Sigmoid colon (tissue), 7 donors: ENCODE data around the gene DNAJC5. TPM values are rescaled to one million over a fixed set of nuclear protein-coding genes. Genes with fewer than 3 reads are reported as not detected.
A peak's percentile ranks its signal among the peaks of the same experiment; 100 is the strongest.

Experiments
- DNase-seq: peaks from one replicate; pipeline ENCODE4 v3.0.0-alpha.2; 2019
- H3K27ac ChIP-seq, 4 donors: fragments of 200-600 bp; sonication (generic); one replicate each; pipeline ENCODE4 v1.5.1; 2016 to 2019; ENCODE audit warnings: mild to moderate bottlenecking in 1 of 4
- H3K27me3 ChIP-seq, 3 donors: fragments of 200-600 bp; sonication (generic); one replicate each; pipeline ENCODE4 v1.5.1; 2019; ENCODE audit warnings: mild to moderate bottlenecking in 1 of 3
- H3K36me3 ChIP-seq, 4 donors: fragments of 200-600 bp; sonication (generic); one replicate each; pipeline ENCODE4 v1.5.1; 2016 to 2019
- H3K4me1 ChIP-seq, 4 donors: fragments of 200-600 bp; sonication (generic); one replicate each; pipeline ENCODE4 v1.5.1; 2017 to 2019
- H3K4me3 ChIP-seq, 4 donors: fragments of 200-600 bp; sonication (generic); one replicate each; pipeline ENCODE4 v1.5.1; 2017 to 2019; ENCODE audit warnings: mild to moderate bottlenecking in 2 of 4, moderate library complexity in 1 of 4
- H3K9me3 ChIP-seq, 4 donors: fragments of 200-600 bp in 3 of 4; sonication (generic) in 3 of 4; one replicate each; pipeline versions ENCODE4 v1.5.1 to v1.6.1; 2013 to 2019
- EP300 ChIP-seq, 4 donors: sonication (generic); formaldehyde crosslinking; IDR thresholded peaks; one replicate each; pipeline ENCODE4 v1.6.1; 2017; ENCODE audit warnings: antibody characterized with exemption in 4 of 4
- POLR2A ChIP-seq, 2 donors: fragments of 450-650 bp; IDR thresholded peaks; one replicate each; pipeline ENCODE4 v1.6.1; 2016; ENCODE audit warnings: antibody characterized with exemption in 2 of 2, mild to moderate bottlenecking in 2 of 2, moderate library complexity in 2 of 2
- POLR2AphosphoS5 ChIP-seq, 4 donors: sonication (generic); formaldehyde crosslinking; IDR thresholded peaks; one replicate each; pipeline ENCODE4 v1.6.1; 2017; ENCODE audit warnings: antibody characterized with exemption in 4 of 4
- WGBS, 2 donors: extraction: QIAGEN DNeasy Blood & Tissue Kit; methylation state at CpG; one replicate each; pipeline ENCODE4 v1.1.7; 2013; 5-methylcytosine and 5-hydroxymethylcytosine counted together
- intact Hi-C: fragments of 100-400 bp; cut with DNase I; formaldehyde crosslinking; loops from one replicate; pipeline ENCODE4 v1.15.1; 2023
- polyA plus RNA-seq, 3 donors: library from polyadenylated mRNA; stranded (reverse); fragments of 200-250 nt; gene quantifications; one replicate each; pipeline ENCODE4 v1.2.3, GENCODE V29; 2013
- total RNA-seq, 4 donors: library from RNA; depleted of rRNA; stranded (reverse); fragments of >200 nt; gene quantifications; one replicate each; pipeline ENCODE4 v1.1.0, GENCODE V29; 2016
- TF ChIP-seq, protein P1 (sequence below), 4 experiments: fragments of 450-650 bp in 3 of 4; fragments of 200-600 bp in 1 of 4; IDR thresholded peaks; one replicate each; pipeline ENCODE4 v1.5.1; 2016 to 2019; ENCODE audit warnings: antibody characterized with exemption in 4 of 4, mild to moderate bottlenecking in 3 of 4, moderate library complexity in 2 of 4
- donor health status: healthy with polysubstance abuse.
- donor health status: Bipolar disorder and iron deficiency.
- donor health status: healthy.

DNAJC5 gene
- total and polyA plus RNA-seq, 7 donors, result 21.6 to 62.8 (median 31.4) TPM

GRCh38 chr20:63951398-63952209 lies 56.7 kb downstream of the DNAJC5 start:
- H3K9me3 ChIP-seq, result no peaks in the 10 kb centered on the region
- H3K4me1 ChIP-seq, result peaks cover 0 to 87% (median 84%) of the 10 kb centered on the region in 4 donors
- no peak for DNase-seq
- H3K36me3 ChIP-seq, result peaks cover 0 to under 1% (median 0%) of the 10 kb centered on the region in 4 donors
- peak overlapping the region; percentile 86 to 97 (median 89) for H3K27ac ChIP-seq
- H3K4me3 ChIP-seq, result peak overlapping the region in 1 of 4 donors; percentile 13
- 47 to 69% methylated on average over 17 of the region's 17 CpGs for WGBS, 2 donors
- intact Hi-C loops, result no loop called here
- TF ChIP-seq POLR2A (IDR thresholded peaks at IDR 0.05) (no peak), EP300 (IDR thresholded peaks at IDR 0.05) (peak in 1 of 4 donors; percentile 62), POLR2AphosphoS5 (IDR thresholded peaks at IDR 0.05) (no peak)
- TF ChIP-seq, protein P1, sequence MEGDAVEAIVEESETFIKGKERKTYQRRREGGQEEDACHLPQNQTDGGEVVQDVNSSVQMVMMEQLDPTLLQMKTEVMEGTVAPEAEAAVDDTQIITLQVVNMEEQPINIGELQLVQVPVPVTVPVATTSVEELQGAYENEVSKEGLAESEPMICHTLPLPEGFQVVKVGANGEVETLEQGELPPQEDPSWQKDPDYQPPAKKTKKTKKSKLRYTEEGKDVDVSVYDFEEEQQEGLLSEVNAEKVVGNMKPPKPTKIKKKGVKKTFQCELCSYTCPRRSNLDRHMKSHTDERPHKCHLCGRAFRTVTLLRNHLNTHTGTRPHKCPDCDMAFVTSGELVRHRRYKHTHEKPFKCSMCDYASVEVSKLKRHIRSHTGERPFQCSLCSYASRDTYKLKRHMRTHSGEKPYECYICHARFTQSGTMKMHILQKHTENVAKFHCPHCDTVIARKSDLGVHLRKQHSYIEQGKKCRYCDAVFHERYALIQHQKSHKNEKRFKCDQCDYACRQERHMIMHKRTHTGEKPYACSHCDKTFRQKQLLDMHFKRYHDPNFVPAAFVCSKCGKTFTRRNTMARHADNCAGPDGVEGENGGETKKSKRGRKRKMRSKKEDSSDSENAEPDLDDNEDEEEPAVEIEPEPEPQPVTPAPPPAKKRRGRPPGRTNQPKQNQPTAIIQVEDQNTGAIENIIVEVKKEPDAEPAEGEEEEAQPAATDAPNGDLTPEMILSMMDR (IDR thresholded peaks at IDR 0.05), result no peak
- H3K27me3 ChIP-seq, result no peaks in the 10 kb centered on the region

DNA sequence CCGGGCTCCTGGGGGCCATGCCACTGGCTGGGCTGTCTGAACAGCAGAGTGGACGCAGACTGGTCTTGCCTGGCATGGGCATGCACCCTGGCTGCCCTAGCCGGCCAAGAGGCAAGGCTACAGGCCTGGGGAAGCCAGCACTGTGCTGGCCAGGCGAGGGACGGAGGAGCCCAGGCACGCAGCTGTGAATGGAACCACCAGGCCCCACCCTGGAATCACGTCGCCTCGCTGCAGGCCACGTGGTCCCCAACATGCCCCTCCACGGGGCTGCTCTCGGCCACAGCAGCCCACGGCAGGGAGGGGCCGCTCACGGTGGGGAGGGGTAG lies 57.2 kb downstream of the DNAJC5 start:
- 78 to 90% methylated on average over 15 of the region's 15 CpGs for WGBS, 2 donors
- peaks cover 0 to 90% (median 88%) of the 10 kb centered on the region in 4 donors for H3K4me1 ChIP-seq

DNA sequence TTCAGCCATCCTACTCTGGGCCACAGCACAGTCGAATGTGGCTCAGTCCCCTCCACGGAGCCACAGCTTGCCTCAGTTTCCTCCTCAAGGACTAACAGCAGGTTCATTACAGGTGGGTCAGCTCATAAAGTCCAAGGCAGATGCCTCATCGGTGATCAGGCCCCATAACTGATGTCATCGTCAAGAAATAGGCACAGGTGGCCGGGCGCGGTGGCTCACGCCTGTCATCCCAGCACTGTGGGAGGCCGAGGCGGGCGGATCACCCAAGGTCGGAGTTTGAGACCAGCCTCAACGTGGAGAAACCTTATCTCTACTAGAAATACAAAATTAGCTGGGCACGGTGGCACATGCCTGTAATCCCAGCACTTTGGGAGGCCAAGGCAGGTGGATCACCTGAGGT lies 57.8 kb downstream of the DNAJC5 start:
- Histone ChIP-seq H3K27me3 (no peaks in the 10 kb centered on the region), H3K4me1 (peaks cover 0 to 90% (median 88%) of the 10 kb centered on the region in 4 donors), H3K9me3 (no peaks in the 10 kb centered on the region), H3K4me3 (no peak overlapping the region), H3K27ac (peak overlapping the region; percentile 86 to 97 (median 89)), H3K36me3 (no peaks in the 10 kb centered on the region)
- TF ChIP-seq, protein P1 (IDR thresholded peaks at IDR 0.05), result no peak
- TF ChIP-seq POLR2AphosphoS5 (IDR thresholded peaks at IDR 0.05) (no peak), POLR2A (IDR thresholded peaks at IDR 0.05) (no peak), EP300 (IDR thresholded peaks at IDR 0.05) (no peak)
- no peak for DNase-seq
- intact Hi-C loops, result no loop called here
- WGBS, 2 donors, result 52 to 82% methylated on average over 14 of the region's 14 CpGs

More for the DNA sequence above, 57.2 kb downstream of the DNAJC5 start:
- no peaks in the 10 kb centered on the region for H3K36me3 ChIP-seq
- H3K9me3 ChIP-seq, result no peaks in the 10 kb centered on the region
- H3K27me3 ChIP-seq, result no peaks in the 10 kb centered on the region
- no peak for DNase-seq
- H3K4me3 ChIP-seq, result no peak overlapping the region
- TF ChIP-seq EP300 (IDR thresholded peaks at IDR 0.05) (no peak), POLR2A (IDR thresholded peaks at IDR 0.05) (no peak), POLR2AphosphoS5 (IDR thresholded peaks at IDR 0.05) (no peak)
- TF ChIP-seq, protein P1 (IDR thresholded peaks at IDR 0.05), result no peak
- intact Hi-C loops, result no loop called here
- peak overlapping the region; percentile 86 to 97 (median 89) for H3K27ac ChIP-seq

GRCh38 chr20:63953764-63954429 lies 59.0 kb downstream of the DNAJC5 start:
- Histone ChIP-seq H3K4me1 (peaks cover 0 to 83% (median 78%) of the 10 kb centered on the region in 4 donors), H3K27ac (peak overlapping the region in 3 of 4 donors; percentile 96 to 99 (median 98)), H3K4me3 (peak overlapping the region in 1 of 4 donors; percentile 91), H3K36me3 (peaks cover 0 to 2% (median 0%) of the 10 kb centered on the region in 4 donors), H3K9me3 (no peaks in the 10 kb centered on the region), H3K27me3 (no peaks in the 10 kb centered on the region)
- TF ChIP-seq EP300 (IDR thresholded peaks at IDR 0.05), result no peak
- TF ChIP-seq POLR2AphosphoS5 (IDR thresholded peaks at IDR 0.05), result no peak
- TF ChIP-seq POLR2A (IDR thresholded peaks at IDR 0.05), result no peak
- TF ChIP-seq, protein P1 (IDR thresholded peaks at IDR 0.05), result no peak
- WGBS, 2 donors, result 75 to 79% methylated on average over 13 of the region's 13 CpGs
- intact Hi-C loops, result no loop called here
- no peak for DNase-seq
